ENCODE data around the gene FANCC. TPM values are rescaled to one million over a fixed set of nuclear protein-coding genes. Genes with fewer than 3 reads are reported as not detected.

FANCC gene
- total and polyA plus RNA-seq, 2 of the 13 experiments (the other 11 are each of a cell fraction or from before 2014, with no cell fraction given) = 7.4 to 8.6 TPM

- TF ChIP-seq ZNF282 (IDR thresholded peaks at IDR 0.05; ENCODE audit: partially characterized antibody) (no peak), ZNF256 (CRISPR knock-in tag; conservative IDR thresholded peaks at IDR 0.05) (no peak), ARNT (IDR thresholded peaks at IDR 0.05) (no peak), JUN (CRISPR knock-in tag; IDR thresholded peaks at IDR 0.05) (no peak), PAX8 (CRISPR knock-in tag; IDR thresholded peaks at IDR 0.05; ENCODE audit: borderline replicate concordance) (no peak), ZNF740 (CRISPR knock-in tag; IDR thresholded peaks at IDR 0.05) (0 out of 2 replicates have a peak, but pooled peaks have one; percentile 19), FOXP1 (IDR thresholded peaks at IDR 0.05) (no peak), FOXP1 (CRISPR knock-in tag; IDR thresholded peaks at IDR 0.05) (peak; percentile 76; the same call in 1 of the 2 replicates), ATAD3A (CRISPR knock-in tag; IDR thresholded peaks at IDR 0.05) (no peak), ZNF569 (CRISPR knock-in tag; IDR thresholded peaks at IDR 0.05; ENCODE audit: borderline replicate concordance) (no peak), PLSCR1 (CRISPR knock-in tag; IDR thresholded peaks at IDR 0.05; ENCODE audit: borderline replicate concordance) (no peak), ZNF34 (CRISPR knock-in tag; IDR thresholded peaks at IDR 0.05; ENCODE audit: borderline replicate concordance) (no peak), TBP (CRISPR knock-in tag; IDR thresholded peaks at IDR 0.05) (no peak), CENPBD1 (CRISPR knock-in tag; IDR thresholded peaks at IDR 0.05; ENCODE audit: borderline replicate concordance, low read depth) (no peak), ARID2 (CRISPR knock-in tag; IDR thresholded peaks at IDR 0.05; ENCODE audit: borderline replicate concordance) (no peak), MIER3 (CRISPR knock-in tag; IDR thresholded peaks at IDR 0.05; ENCODE audit: borderline replicate concordance) (no peak), ZNF883 (CRISPR knock-in tag; IDR thresholded peaks at IDR 0.05; ENCODE audit: not compliant biosample characterization) (no peak), SP1 (IDR thresholded peaks at IDR 0.05) (no peak), SP1 (CRISPR knock-in tag; IDR thresholded peaks at IDR 0.05) (no peak), TAF1 (CRISPR knock-in tag; IDR thresholded peaks at IDR 0.05) (no peak), ZNF562 (CRISPR knock-in tag; IDR thresholded peaks at IDR 0.05; ENCODE audit: borderline replicate concordance) (no peak), AHR (CRISPR knock-in tag; IDR thresholded peaks at IDR 0.05) (no peak), ZSCAN21 (CRISPR knock-in tag; IDR thresholded peaks at IDR 0.05; ENCODE audit: borderline replicate concordance) (no peak), CEBPZ (IDR thresholded peaks at IDR 0.05; ENCODE audit: low read length) (no peak), ZNF784 (CRISPR knock-in tag; IDR thresholded peaks at IDR 0.05; ENCODE audit: borderline replicate concordance) (no peak), WIZ (CRISPR knock-in tag; IDR thresholded peaks at IDR 0.05) (no peak), RFX1 (IDR thresholded peaks at IDR 0.05) (no peak)
These were observed 246.9 kb downstream of the FANCC start (continued) for GRCh38 chr9:95070549-95071021.
